Tibial artery (tissue), 4 donors: Measurements from ENCODE around the gene TACR2.

Source experiments
- DNase-seq, 2 donors: peaks; one replicate each; pipeline ENCODE4 v3.0.0-alpha.2; 2019
- H3K27ac ChIP-seq, 2 donors: fragments of 200-600 bp; sonication (generic) in 1 of 2; 1 replicate in 1 of 2; 2 replicates in 1 of 2; pipeline ENCODE4 v1.5.1; 2018 to 2019; ENCODE audit warnings: mild to moderate bottlenecking in 1 of 2
- H3K27me3 ChIP-seq, 2 donors: fragments of 200-600 bp; sonication (generic) in 1 of 2; one replicate each; pipeline versions ENCODE4 v1.5.1 to v1.6.0; 2016 to 2019
- H3K36me3 ChIP-seq, 3 donors: fragments of 200-600 bp; sonication (generic) in 2 of 3; one replicate each; pipeline ENCODE4 v1.5.1; 2016 to 2019; ENCODE audit warnings: mild to moderate bottlenecking in 2 of 3
- H3K4me1 ChIP-seq, 4 donors: fragments of 200-600 bp; sonication (generic) in 2 of 4; 1 replicate in 3 of 4; 2 replicates in 1 of 4; pipeline ENCODE4 v1.5.1; 2016 to 2019
- H3K4me3 ChIP-seq, 2 donors: fragments of 200-600 bp; sonication (generic) in 1 of 2; 1 replicate in 1 of 2; 2 replicates in 1 of 2; pipeline ENCODE4 v1.5.1; 2018 to 2019; ENCODE audit warnings: mild to moderate bottlenecking in 2 of 2
- H3K9me3 ChIP-seq, 3 donors: fragments of 200-600 bp; sonication (generic) in 1 of 3; one replicate each; pipeline ENCODE4 v1.5.1; 2016 to 2019
- CTCF ChIP-seq, 2 experiments: fragments of 200-600 bp in 1 of 2; fragments of 450-650 bp in 1 of 2; IDR thresholded peaks; one replicate each; pipeline ENCODE4 v1.5.1; 2017 to 2019; ENCODE audit warnings: antibody characterized with exemption in 2 of 2, mild to moderate bottlenecking in 1 of 2, moderate library complexity in 1 of 2
- intact Hi-C: fragments of 100-400 bp; cut with DNase I; formaldehyde crosslinking; loops from one replicate; pipeline ENCODE4 v1.15.0; 2023; ENCODE audit warnings: low total_unique reads

TACR2 gene

DNA sequence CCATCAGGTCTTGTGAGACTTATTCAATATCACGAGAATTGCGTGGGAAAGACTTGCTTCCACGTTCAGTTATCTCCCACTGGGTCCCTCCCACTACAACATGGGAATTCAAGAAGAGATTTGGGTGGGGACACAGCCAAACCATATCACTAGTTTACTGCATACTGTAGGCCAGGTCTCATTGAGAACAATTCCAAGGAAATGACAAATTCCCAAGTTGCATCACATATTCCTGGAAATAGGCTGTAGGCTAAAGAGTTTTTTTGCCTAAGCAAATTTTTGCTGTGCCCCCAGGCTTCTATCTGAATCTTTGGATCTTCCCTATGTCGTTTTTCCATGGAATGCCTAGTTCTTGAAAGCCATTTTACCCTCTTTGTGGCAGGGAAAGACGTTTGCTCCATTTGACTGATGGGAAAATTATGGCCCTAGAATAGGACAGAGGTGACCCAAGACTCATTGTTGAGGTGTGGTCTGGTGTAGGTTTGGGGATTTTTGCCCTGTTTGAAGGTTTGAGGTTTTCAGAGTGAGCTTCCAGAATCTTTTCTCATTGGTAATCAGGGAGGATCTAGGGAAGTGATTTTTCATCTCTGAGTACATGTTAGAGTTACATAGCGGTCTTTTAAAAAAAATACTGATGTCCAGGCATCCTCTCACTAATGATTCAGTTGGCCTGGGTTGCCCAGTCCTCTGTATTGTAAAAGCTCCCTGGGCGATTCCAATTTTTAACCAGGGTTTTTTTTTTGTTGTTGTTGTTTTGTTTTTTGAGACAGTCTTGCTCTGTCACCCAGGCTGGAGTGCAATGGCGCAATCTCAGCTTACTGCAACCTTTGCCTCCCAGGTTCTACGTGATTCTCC lies 44.4 kb downstream of the TACR2 start:
- H3K4me1 ChIP-seq: peaks cover 0 to 39% (median 22%) of the 10 kb centered on the region in 4 donors
- H3K36me3 ChIP-seq: peaks cover 40 to 83% (median 62%) of the 10 kb centered on the region in 3 donors
- intact Hi-C loops: loop anchor here (5.0 kb wide), 1 partner anchor 55 kb away; no protein-coding TSS in a partner anchor
- TF ChIP-seq CTCF (IDR thresholded peaks at IDR 0.05): no peak
- no peaks in the 10 kb centered on the region for H3K27me3 ChIP-seq
- H3K27ac ChIP-seq: no peak overlapping the region
- H3K4me3 ChIP-seq: no peak overlapping the region
- no peaks in the 10 kb centered on the region for H3K9me3 ChIP-seq
- no peak for DNase-seq

GRCh38 chr10:69367469-69367868 lies 49.2 kb downstream of the TACR2 start:
- intact Hi-C loops: no loop called here
- H3K9me3 ChIP-seq: no peaks in the 10 kb centered on the region
- H3K27me3 ChIP-seq: no peaks in the 10 kb centered on the region
- peaks cover 50 to 82% (median 73%) of the 10 kb centered on the region in 3 donors for H3K36me3 ChIP-seq
- TF ChIP-seq CTCF (IDR thresholded peaks at IDR 0.05): no peak
- H3K4me3 ChIP-seq: no peak overlapping the region
- H3K4me1 ChIP-seq: peaks cover 0 to 31% (median 20%) of the 10 kb centered on the region in 4 donors
- H3K27ac ChIP-seq: peak overlapping the region; percentile 5 to 20
- no peak for DNase-seq

- H3K4me3 ChIP-seq: no peak overlapping the region
- intact Hi-C loops: no loop called here
- H3K4me1 ChIP-seq: peaks cover 0 to 38% (median 27%) of the 10 kb centered on the region in 4 donors
- no peaks in the 10 kb centered on the region for H3K9me3 ChIP-seq
- peaks cover 50 to 75% (median 69%) of the 10 kb centered on the region in 3 donors for H3K36me3 ChIP-seq
- peak overlapping the region; percentile 5 to 20 for H3K27ac ChIP-seq
- no peaks in the 10 kb centered on the region for H3K27me3 ChIP-seq
- no peak for TF ChIP-seq CTCF (IDR thresholded peaks at IDR 0.05)
- no peak for DNase-seq
Observed at GRCh38 chr10:69366738-69367137, 50.0 kb downstream of the TACR2 start.

GRCh38 chr10:69364232-69364940 lies 52.3 kb downstream of the TACR2 start:
- peaks cover 6 to 62% (median 51%) of the 10 kb centered on the region in 4 donors for H3K4me1 ChIP-seq
- intact Hi-C loops: loop anchor here (5.0 kb wide), 1 partner anchor 37 kb away; no protein-coding TSS in a partner anchor
- H3K27me3 ChIP-seq: no peaks in the 10 kb centered on the region
- peak overlapping the region; percentile 86 to 87 for H3K27ac ChIP-seq
- no peak for TF ChIP-seq CTCF (IDR thresholded peaks at IDR 0.05)
- DNase-seq: no peak
- H3K4me3 ChIP-seq: no peak overlapping the region
- no peaks in the 10 kb centered on the region for H3K9me3 ChIP-seq
- peaks cover 29 to 55% (median 46%) of the 10 kb centered on the region in 3 donors for H3K36me3 ChIP-seq

GRCh38 chr10:69363666-69364065 lies 53.1 kb downstream of the TACR2 start:
- peaks cover 22 to 47% (median 38%) of the 10 kb centered on the region in 3 donors for H3K36me3 ChIP-seq
- no peaks in the 10 kb centered on the region for H3K27me3 ChIP-seq
- TF ChIP-seq CTCF (IDR thresholded peaks at IDR 0.05): no peak
- H3K4me3 ChIP-seq: no peak overlapping the region
- DNase-seq: no peak
- peak overlapping the region; percentile 86 to 87 for H3K27ac ChIP-seq
- no peaks in the 10 kb centered on the region for H3K9me3 ChIP-seq
- intact Hi-C loops: loop anchor here (5.0 kb wide), 1 partner anchor 36 kb away; no protein-coding TSS in a partner anchor
- H3K4me1 ChIP-seq: peaks cover 6 to 69% (median 57%) of the 10 kb centered on the region in 4 donors
